K562 (cell line): Measurements from ENCODE around the gene ZCWPW1. TPM values are rescaled to one million over a fixed set of nuclear protein-coding genes. Genes with fewer than 3 reads are reported as not detected.

Experiments used
- BHLHE40 ChIP-seq: IDR thresholded peaks from 2 replicates; pipeline ENCODE4 v1.6.1; 2011; ENCODE audit warnings: low read length, improper control_type of control experiment
- HEY1 ChIP-seq: fragments of 250-450 bp; sonication (Bioruptor Pico); IDR thresholded peaks from 2 replicates; pipeline ENCODE4 v1.5.0; 2020; ENCODE audit warnings: mild to moderate bottlenecking, moderate library complexity, borderline replicate concordance
- HMGXB4 ChIP-seq: sonication (generic); formaldehyde crosslinking; IDR thresholded peaks from 2 replicates; pipeline ENCODE4 v1.8.1; 2023; ENCODE audit warnings: mild to moderate bottlenecking, missing genetic modification reagents
- MTA2 ChIP-seq: fragments of 450-650 bp; IDR thresholded peaks from 2 replicates; pipeline ENCODE4 v1.6.1; 2016; ENCODE audit warnings: low read depth
- NFXL1 ChIP-seq: fragments of 450-650 bp; formaldehyde crosslinking; IDR thresholded peaks from 2 replicates; pipeline ENCODE4 v1.4.0; 2021; ENCODE audit warnings: mild to moderate bottlenecking
- NONO ChIP-seq, 2 experiments: fragments of 200-400 bp in 1 of 2; fragments of 450-650 bp in 1 of 2; formaldehyde crosslinking in 1 of 2; IDR thresholded peaks; 2 replicates each; pipeline ENCODE4 v1.6.1; 2017; ENCODE audit warnings: low read depth in 2 of 2, mild to moderate bottlenecking in 2 of 2, moderate library complexity in 2 of 2, low read length in 1 of 2
- PURB ChIP-seq: sonication (generic); formaldehyde crosslinking; IDR thresholded peaks from 2 replicates; pipeline ENCODE4 v1.9.0; 2021; ENCODE audit warnings: low read depth, mild to moderate bottlenecking, missing genetic modification reagents
- RNF2 ChIP-seq: sonication (generic); IDR thresholded peaks from 2 replicates; pipeline ENCODE4 v1.6.1; 2016
- TCF7 ChIP-seq: sonication (generic); IDR thresholded peaks from 2 replicates; pipeline ENCODE4 v1.6.1; 2016; ENCODE audit warnings: antibody characterized with exemption, borderline replicate concordance
- ZNF57 ChIP-seq: fragments of 450-650 bp; formaldehyde crosslinking; IDR thresholded peaks from 2 replicates; pipeline ENCODE4 v1.4.0; 2020; ENCODE audit warnings: mild to moderate bottlenecking, moderate library complexity
- ZNF76 ChIP-seq: fragments of 250-450 bp; sonication (Bioruptor Pico); IDR thresholded peaks from 2 replicates; pipeline ENCODE4 v1.4.0; 2020; ENCODE audit warnings: mild to moderate bottlenecking, moderate library complexity, borderline replicate concordance
- polyA plus RNA-seq, 8 experiments: library from polyadenylated mRNA; depleted of rRNA in 4 of 8; stranded (reverse) in 5 of 8; unstranded in 3 of 8; fragments of >200 nt; fragmentation: Nextera tagmentation in 2 of 8; fragmentation: Illumina TruSeq in 1 of 8; extraction: Ambion mirVana in 2 of 8; extraction: Trizol in 1 of 8; gene quantifications; 2 replicates each; pipeline versions ENCODE4 v1.2.1 to v1.2.3, GENCODE V29; 2011 to 2014; ENCODE audit warnings: inconsistent platforms in 1 of 8, missing spikeins in 1 of 8
- total RNA-seq, 7 experiments: library from RNA; depleted of rRNA in 6 of 7; stranded (reverse); fragments of >200 nt in 6 of 7; fragmentation: Illumina TruSeq in 2 of 7; extraction: Trizol in 2 of 7; gene quantifications; 2 replicates each; pipeline versions ENCODE4 v1.2.1 to v1.2.3, GENCODE V29; 2011 to 2021; ENCODE audit warnings: low replicate concordance in 1 of 7
- TF ChIP-seq, protein P1 (sequence below): fragments of 250-450 bp; sonication (Bioruptor Pico); IDR thresholded peaks from 2 replicates; pipeline ENCODE4 v1.9.0; 2021; ENCODE audit warnings: mild to moderate bottlenecking
- TF ChIP-seq, protein P2 (sequence below): fragments of 450-650 bp; formaldehyde crosslinking; conservative IDR thresholded peaks from 2 replicates; pipeline ENCODE4 v1.4.0; 2022; ENCODE audit warnings: mild to moderate bottlenecking, missing genetic modification characterization
- TF ChIP-seq, protein P3 (sequence below), 2 experiments: fragments of 450-650 bp; formaldehyde crosslinking in 1 of 2; IDR thresholded peaks; 2 replicates each; pipeline versions ENCODE4 v1.4.0 to v1.6.1; 2014 to 2020; ENCODE audit warnings: mild to moderate bottlenecking in 2 of 2, borderline replicate concordance in 1 of 2, low read depth in 1 of 2

ZCWPW1 gene
- total and polyA plus RNA-seq, 9 of the 15 experiments (the other 6 are each of a cell fraction or from before 2014, with no cell fraction given) = 0.18 to 1.7 (median 1.2) TPM

DNA sequence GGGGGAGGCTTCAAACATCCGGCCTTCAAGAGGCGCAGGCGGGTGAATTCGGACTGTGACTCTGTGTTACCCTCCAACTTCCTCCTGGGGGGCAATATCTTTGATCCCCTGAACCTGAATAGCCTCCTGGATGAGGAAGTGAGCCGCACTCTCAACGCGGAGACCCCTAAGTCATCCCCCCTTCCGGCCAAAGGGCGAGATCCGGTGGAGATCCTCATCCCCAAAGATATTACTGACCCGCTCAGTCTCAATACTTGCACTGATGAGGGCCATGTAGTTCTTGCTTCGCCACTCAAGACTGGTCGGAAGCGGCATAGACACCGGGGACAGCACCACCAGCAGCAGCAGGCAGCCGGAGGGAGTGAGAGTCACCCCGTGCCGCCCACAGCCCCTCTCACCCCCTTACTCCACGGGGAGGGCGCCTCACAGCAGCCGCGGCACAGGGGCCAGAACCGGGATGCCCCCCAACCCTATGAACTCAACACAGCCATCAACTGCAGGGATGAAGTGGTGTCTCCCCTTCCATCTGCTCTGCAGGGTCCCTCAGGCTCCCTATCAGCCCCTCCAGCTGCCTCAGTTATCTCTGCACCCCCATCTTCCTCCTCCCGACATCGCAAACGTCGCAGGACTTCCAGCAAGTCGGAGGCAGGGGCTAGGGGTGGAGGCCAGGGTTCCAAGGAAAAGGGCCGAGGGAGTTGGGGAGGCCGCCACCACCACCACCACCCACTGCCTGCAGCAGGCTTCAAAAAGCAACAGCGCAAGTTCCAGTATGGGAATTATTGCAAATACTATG is 2.2 kb upstream of the ZCWPW1 start (continued):
- TF ChIP-seq RNF2 = peak; percentile 34; the same call in 1 of the 2 replicates
- TF ChIP-seq ZNF76 (CRISPR knock-in tag) = 0 out of 2 replicates have a peak, but pooled peaks have one; percentile 38
- TF ChIP-seq NONO (IDR thresholded peaks at IDR 0.05; ENCODE audit: low read depth in 2 of 2, low read length in 1 of 2) = no peak
- TF ChIP-seq MTA2 = no peak
- TF ChIP-seq, protein P1, sequence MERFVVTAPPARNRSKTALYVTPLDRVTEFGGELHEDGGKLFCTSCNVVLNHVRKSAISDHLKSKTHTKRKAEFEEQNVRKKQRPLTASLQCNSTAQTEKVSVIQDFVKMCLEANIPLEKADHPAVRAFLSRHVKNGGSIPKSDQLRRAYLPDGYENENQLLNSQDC = no peak
- TF ChIP-seq, protein P2, sequence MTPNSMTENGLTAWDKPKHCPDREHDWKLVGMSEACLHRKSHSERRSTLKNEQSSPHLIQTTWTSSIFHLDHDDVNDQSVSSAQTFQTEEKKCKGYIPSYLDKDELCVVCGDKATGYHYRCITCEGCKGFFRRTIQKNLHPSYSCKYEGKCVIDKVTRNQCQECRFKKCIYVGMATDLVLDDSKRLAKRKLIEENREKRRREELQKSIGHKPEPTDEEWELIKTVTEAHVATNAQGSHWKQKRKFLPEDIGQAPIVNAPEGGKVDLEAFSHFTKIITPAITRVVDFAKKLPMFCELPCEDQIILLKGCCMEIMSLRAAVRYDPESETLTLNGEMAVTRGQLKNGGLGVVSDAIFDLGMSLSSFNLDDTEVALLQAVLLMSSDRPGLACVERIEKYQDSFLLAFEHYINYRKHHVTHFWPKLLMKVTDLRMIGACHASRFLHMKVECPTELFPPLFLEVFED = no peak; the same call in 1 of the 2 replicates
- TF ChIP-seq, protein P3, sequence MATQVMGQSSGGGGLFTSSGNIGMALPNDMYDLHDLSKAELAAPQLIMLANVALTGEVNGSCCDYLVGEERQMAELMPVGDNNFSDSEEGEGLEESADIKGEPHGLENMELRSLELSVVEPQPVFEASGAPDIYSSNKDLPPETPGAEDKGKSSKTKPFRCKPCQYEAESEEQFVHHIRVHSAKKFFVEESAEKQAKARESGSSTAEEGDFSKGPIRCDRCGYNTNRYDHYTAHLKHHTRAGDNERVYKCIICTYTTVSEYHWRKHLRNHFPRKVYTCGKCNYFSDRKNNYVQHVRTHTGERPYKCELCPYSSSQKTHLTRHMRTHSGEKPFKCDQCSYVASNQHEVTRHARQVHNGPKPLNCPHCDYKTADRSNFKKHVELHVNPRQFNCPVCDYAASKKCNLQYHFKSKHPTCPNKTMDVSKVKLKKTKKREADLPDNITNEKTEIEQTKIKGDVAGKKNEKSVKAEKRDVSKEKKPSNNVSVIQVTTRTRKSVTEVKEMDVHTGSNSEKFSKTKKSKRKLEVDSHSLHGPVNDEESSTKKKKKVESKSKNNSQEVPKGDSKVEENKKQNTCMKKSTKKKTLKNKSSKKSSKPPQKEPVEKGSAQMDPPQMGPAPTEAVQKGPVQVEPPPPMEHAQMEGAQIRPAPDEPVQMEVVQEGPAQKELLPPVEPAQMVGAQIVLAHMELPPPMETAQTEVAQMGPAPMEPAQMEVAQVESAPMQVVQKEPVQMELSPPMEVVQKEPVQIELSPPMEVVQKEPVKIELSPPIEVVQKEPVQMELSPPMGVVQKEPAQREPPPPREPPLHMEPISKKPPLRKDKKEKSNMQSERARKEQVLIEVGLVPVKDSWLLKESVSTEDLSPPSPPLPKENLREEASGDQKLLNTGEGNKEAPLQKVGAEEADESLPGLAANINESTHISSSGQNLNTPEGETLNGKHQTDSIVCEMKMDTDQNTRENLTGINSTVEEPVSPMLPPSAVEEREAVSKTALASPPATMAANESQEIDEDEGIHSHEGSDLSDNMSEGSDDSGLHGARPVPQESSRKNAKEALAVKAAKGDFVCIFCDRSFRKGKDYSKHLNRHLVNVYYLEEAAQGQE (IDR thresholded peaks at IDR 0.05; ENCODE audit: borderline replicate concordance) = 0 out of 2 replicates have a peak, but pooled peaks have one; percentile 21
- TF ChIP-seq, protein P3 (CRISPR knock-in tag; IDR thresholded peaks at IDR 0.05; ENCODE audit: low read depth) = no peak
- TF ChIP-seq NFXL1 (CRISPR knock-in tag) = no peak
- TF ChIP-seq HMGXB4 (CRISPR knock-in tag) = no peak
- no peak for TF ChIP-seq PURB (CRISPR knock-in tag)
- TF ChIP-seq BHLHE40 = no peak
- no peak for TF ChIP-seq HEY1 (CRISPR knock-in tag)
- peak; percentile 7; the same call in 1 of the 2 replicates for TF ChIP-seq TCF7
- TF ChIP-seq ZNF57 (CRISPR knock-in tag) = 0 out of 2 replicates have a peak, but pooled peaks have one; percentile 23
